Loucy (cell line): ENCODE results near the gene RNF38.

Source experiments
- H2AFZ ChIP-seq: fragments of 200-600 bp; sonication (generic); 2 replicates; pipeline ENCODE4 v1.6.0; 2016; ENCODE audit warnings: antibody characterized with exemption, mild to moderate bottlenecking, low read length, moderate library complexity
- H3F3A ChIP-seq: fragments of 200-600 bp; 2 replicates; pipeline ENCODE4 v1.6.0; 2016; ENCODE audit warnings: antibody characterized with exemption, low read depth, mild to moderate bottlenecking
- H3K27me3 ChIP-seq: fragments of 200-600 bp; sonication (generic); 2 replicates; pipeline ENCODE4 v1.6.1; 2014; ENCODE audit warnings: low read length, mild to moderate bottlenecking; ENCODE audit not compliant: insufficient read depth, poor library complexity, severe bottlenecking
- H3K36me3 ChIP-seq: fragments of 200-600 bp; sonication (generic); 2 replicates; pipeline ENCODE4 v1.6.1; 2016; ENCODE audit warnings: low read length; ENCODE audit not compliant: insufficient read depth
- H3K4me1 ChIP-seq: fragments of 200-600 bp; sonication (generic); 2 replicates; pipeline ENCODE4 v1.5.1; 2014; ENCODE audit warnings: low read length, mild to moderate bottlenecking; ENCODE audit not compliant: insufficient read depth, poor library complexity, severe bottlenecking
- H3K4me2 ChIP-seq: fragments of 200-600 bp; sonication (generic); 2 replicates; pipeline ENCODE4 v1.6.0; 2014; ENCODE audit warnings: antibody characterized with exemption, low read length, low read depth, mild to moderate bottlenecking; ENCODE audit not compliant: poor library complexity, severe bottlenecking
- H3K4me3 ChIP-seq: fragments of 200-600 bp; sonication (generic); 2 replicates; pipeline ENCODE4 v1.5.1; 2014; ENCODE audit warnings: low read length, mild to moderate bottlenecking, mixed read lengths; ENCODE audit not compliant: poor library complexity, severe bottlenecking
- H3K79me2 ChIP-seq: fragments of 200-600 bp; sonication (generic); 2 replicates; pipeline ENCODE4 v1.6.1; 2014; ENCODE audit warnings: low read length; ENCODE audit not compliant: insufficient read depth
- H3K9ac ChIP-seq: fragments of 200-600 bp; sonication (generic); 2 replicates; pipeline ENCODE4 v1.6.0; 2014; ENCODE audit warnings: mild to moderate bottlenecking, low read depth, low read length, moderate library complexity; ENCODE audit not compliant: poor library complexity, severe bottlenecking
- H3K9me2 ChIP-seq: fragments of 200-600 bp; sonication (generic); replicated peaks from 2 replicates; pipeline ENCODE4 v1.6.1; 2016; ENCODE audit warnings: low read depth, low read length, mixed read lengths
- H3K9me3 ChIP-seq: fragments of 200-600 bp; sonication (generic); 2 replicates; pipeline ENCODE4 v1.6.1; 2014; ENCODE audit warnings: mild to moderate bottlenecking, antibody characterized with exemption, low read length, low read depth; ENCODE audit not compliant: insufficient read depth
- H4K20me1 ChIP-seq: fragments of 200-600 bp; sonication (generic); 2 replicates; pipeline ENCODE4 v1.6.0; 2014; ENCODE audit warnings: antibody characterized with exemption, low read length, mild to moderate bottlenecking; ENCODE audit not compliant: insufficient read depth, poor library complexity, severe bottlenecking
- EZH2phosphoT487 ChIP-seq: fragments of 200-600 bp; IDR thresholded peaks from 2 replicates; pipeline ENCODE4 v1.6.1; 2018; ENCODE audit warnings: antibody characterized with exemption, mild to moderate bottlenecking, moderate library complexity, borderline replicate concordance
- TF ChIP-seq, protein P1 (sequence below): fragments of 200-600 bp; sonication (generic); conservative IDR thresholded peaks from 2 replicates; pipeline ENCODE4 v1.5.1; 2014; ENCODE audit warnings: mild to moderate bottlenecking, antibody characterized with exemption, low read length

RNF38 gene

GRCh38 chr9:36424289-36425055, 24.4 kb upstream of the RNF38 start:
- no peak overlapping the region for H2AFZ ChIP-seq
- no peak overlapping the region for H3K4me2 ChIP-seq
- no peaks in the 10 kb centered on the region for H4K20me1 ChIP-seq
- H3K9me2 ChIP-seq = no peaks in the 10 kb centered on the region
- no peak overlapping the region for H3K4me3 ChIP-seq
- peaks cover 7% of the 10 kb centered on the region; the same call in 1 of the 2 replicates for H3F3A ChIP-seq
- peaks cover 28% of the 10 kb centered on the region for H3K79me2 ChIP-seq
- no peaks in the 10 kb centered on the region for H3K9me3 ChIP-seq
- H3K9ac ChIP-seq = no peak overlapping the region
- H3K36me3 ChIP-seq = peaks cover 20% of the 10 kb centered on the region; the same call in 1 of the 2 replicates
- H3K27me3 ChIP-seq = no peaks in the 10 kb centered on the region
- TF ChIP-seq EZH2phosphoT487 = no peak
- TF ChIP-seq, protein P1, sequence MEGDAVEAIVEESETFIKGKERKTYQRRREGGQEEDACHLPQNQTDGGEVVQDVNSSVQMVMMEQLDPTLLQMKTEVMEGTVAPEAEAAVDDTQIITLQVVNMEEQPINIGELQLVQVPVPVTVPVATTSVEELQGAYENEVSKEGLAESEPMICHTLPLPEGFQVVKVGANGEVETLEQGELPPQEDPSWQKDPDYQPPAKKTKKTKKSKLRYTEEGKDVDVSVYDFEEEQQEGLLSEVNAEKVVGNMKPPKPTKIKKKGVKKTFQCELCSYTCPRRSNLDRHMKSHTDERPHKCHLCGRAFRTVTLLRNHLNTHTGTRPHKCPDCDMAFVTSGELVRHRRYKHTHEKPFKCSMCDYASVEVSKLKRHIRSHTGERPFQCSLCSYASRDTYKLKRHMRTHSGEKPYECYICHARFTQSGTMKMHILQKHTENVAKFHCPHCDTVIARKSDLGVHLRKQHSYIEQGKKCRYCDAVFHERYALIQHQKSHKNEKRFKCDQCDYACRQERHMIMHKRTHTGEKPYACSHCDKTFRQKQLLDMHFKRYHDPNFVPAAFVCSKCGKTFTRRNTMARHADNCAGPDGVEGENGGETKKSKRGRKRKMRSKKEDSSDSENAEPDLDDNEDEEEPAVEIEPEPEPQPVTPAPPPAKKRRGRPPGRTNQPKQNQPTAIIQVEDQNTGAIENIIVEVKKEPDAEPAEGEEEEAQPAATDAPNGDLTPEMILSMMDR = no peak
- peaks cover 12% of the 10 kb centered on the region for H3K4me1 ChIP-seq

DNA sequence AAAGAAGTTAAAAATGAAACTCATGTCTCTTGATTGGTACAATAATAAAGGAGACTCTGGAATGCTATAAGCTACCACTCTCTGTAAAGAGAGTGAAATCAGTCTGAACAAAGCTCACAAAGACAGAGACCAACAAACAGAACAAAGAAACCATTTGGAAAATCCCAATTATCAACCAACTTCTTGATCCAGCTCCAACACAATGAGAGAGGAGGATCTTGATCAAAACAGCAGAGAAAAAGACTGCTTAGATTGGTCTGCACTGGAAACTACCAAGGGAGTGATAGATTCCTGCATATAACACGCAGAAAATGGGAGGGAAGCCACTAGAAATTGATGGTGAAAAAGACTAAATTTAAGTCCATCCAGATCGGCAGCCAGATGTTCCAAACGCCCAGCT, 23.1 kb upstream of the RNF38 start:
- peaks cover 12% of the 10 kb centered on the region for H3K4me1 ChIP-seq
- peaks cover 25% of the 10 kb centered on the region for H3K79me2 ChIP-seq
- no peak overlapping the region for H3K4me3 ChIP-seq
- H3K4me2 ChIP-seq = no peak overlapping the region
- H4K20me1 ChIP-seq = no peaks in the 10 kb centered on the region
- H3K36me3 ChIP-seq = peaks cover 21% of the 10 kb centered on the region; the same call in 1 of the 2 replicates
- TF ChIP-seq EZH2phosphoT487 = no peak
- H3K9me2 ChIP-seq = no peaks in the 10 kb centered on the region
- H3K9ac ChIP-seq = no peak overlapping the region
- H3K27me3 ChIP-seq = no peaks in the 10 kb centered on the region
- H3K9me3 ChIP-seq = no peaks in the 10 kb centered on the region
- peaks cover 7% of the 10 kb centered on the region; the same call in 1 of the 2 replicates for H3F3A ChIP-seq
- H2AFZ ChIP-seq = no peak overlapping the region

GRCh38 chr9:36416890-36417289, 16.8 kb upstream of the RNF38 start:
- H3K9ac ChIP-seq = no peak overlapping the region
- H4K20me1 ChIP-seq = peaks cover 6% of the 10 kb centered on the region
- no peaks in the 10 kb centered on the region for H3K9me3 ChIP-seq
- H3F3A ChIP-seq = no peaks in the 10 kb centered on the region
- H2AFZ ChIP-seq = no peak overlapping the region
- no peak overlapping the region for H3K4me2 ChIP-seq
- TF ChIP-seq EZH2phosphoT487 = no peak
- TF ChIP-seq, protein P1 = no peak
- no peaks in the 10 kb centered on the region for H3K27me3 ChIP-seq
- H3K9me2 ChIP-seq = no peaks in the 10 kb centered on the region
- peaks cover 20% of the 10 kb centered on the region for H3K79me2 ChIP-seq
- H3K4me1 ChIP-seq = peaks cover 5% of the 10 kb centered on the region
- H3K4me3 ChIP-seq = no peak overlapping the region
- peaks cover 14% of the 10 kb centered on the region; the same call in 1 of the 2 replicates for H3K36me3 ChIP-seq
